GM10266 (cell line): ENCODE results near the gene CLDN11.

Experiments
- DNase-seq: peaks from one replicate; pipeline ENCODE4 v3.0.0; 2012; ENCODE audit errors: extremely low spot score
- TF ChIP-seq, protein P1 (sequence below): IDR thresholded peaks from 2 replicates; pipeline ENCODE4 v1.5.1; 2012; ENCODE audit warnings: mild to moderate bottlenecking, low read depth; ENCODE audit not compliant: control insufficient read depth, insufficient read depth; ENCODE audit errors: missing control alignments

Gene CLDN11

DNA sequence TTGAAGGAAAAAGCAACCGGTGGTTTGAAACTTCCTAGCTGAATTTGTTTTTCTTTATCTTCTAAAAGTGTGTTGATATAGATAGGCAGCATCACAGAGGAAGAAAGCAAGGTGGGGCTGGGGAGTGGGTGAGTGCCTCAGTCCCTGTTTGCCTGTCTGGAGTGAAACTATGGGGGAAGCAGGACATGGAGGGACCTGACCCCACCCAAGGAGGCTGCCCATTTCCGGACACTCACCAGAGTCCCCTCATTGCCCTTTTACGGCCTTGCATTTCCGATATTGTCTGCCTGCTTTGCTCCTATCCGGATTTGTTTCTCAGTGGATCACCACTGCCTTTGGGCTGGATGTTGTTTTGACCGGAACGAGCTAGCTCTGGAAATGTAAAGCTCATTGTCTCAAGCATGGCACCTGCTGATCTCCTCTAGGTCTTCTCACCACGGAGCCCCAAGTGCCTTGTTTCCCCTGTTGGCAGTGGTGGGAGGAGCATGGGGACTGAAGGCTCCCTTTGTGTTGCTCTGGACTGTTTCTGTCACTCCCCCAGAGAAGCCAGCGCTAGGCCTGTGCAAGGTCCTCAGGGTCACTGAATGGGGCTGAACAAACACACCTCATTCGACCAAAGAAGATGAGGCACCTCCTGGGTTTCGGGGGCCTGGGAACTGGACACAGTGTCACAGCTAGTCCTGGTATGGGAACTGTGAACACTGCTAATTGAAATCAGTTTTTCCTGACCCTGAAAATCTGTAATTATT, 7.0 kb downstream of the CLDN11 start:
- DNase-seq = no peak
- TF ChIP-seq, protein P1, sequence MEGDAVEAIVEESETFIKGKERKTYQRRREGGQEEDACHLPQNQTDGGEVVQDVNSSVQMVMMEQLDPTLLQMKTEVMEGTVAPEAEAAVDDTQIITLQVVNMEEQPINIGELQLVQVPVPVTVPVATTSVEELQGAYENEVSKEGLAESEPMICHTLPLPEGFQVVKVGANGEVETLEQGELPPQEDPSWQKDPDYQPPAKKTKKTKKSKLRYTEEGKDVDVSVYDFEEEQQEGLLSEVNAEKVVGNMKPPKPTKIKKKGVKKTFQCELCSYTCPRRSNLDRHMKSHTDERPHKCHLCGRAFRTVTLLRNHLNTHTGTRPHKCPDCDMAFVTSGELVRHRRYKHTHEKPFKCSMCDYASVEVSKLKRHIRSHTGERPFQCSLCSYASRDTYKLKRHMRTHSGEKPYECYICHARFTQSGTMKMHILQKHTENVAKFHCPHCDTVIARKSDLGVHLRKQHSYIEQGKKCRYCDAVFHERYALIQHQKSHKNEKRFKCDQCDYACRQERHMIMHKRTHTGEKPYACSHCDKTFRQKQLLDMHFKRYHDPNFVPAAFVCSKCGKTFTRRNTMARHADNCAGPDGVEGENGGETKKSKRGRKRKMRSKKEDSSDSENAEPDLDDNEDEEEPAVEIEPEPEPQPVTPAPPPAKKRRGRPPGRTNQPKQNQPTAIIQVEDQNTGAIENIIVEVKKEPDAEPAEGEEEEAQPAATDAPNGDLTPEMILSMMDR = no peak

DNA sequence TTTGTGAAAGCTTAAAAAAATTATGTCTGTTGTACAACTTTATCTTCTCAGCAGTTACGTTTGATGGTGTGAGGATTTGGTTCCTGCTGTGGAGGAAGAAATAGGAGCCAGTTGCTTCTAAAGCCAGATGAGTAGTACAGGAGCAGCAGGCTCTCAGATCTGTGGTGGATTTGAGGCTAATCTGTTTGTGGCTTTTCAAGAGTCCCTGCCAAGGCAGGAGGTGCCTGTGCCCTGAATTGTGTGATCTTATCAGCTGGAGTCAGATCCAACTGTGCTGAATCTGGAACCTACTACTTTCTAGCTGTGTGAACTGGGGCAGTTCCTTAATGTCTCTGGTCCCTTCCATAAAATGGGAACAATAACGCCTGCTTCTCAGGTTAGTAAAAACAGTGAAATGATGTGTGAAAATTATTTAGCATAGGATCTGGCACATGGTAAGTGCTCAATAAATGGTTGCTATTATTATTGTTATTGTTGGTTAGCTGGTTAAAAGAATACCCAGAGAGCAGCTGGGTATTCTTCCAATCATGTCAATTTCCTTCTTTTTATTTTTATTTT, 7.7 kb downstream of the CLDN11 start:
- TF ChIP-seq, protein P1 = no peak
- DNase-seq = no peak

DNA sequence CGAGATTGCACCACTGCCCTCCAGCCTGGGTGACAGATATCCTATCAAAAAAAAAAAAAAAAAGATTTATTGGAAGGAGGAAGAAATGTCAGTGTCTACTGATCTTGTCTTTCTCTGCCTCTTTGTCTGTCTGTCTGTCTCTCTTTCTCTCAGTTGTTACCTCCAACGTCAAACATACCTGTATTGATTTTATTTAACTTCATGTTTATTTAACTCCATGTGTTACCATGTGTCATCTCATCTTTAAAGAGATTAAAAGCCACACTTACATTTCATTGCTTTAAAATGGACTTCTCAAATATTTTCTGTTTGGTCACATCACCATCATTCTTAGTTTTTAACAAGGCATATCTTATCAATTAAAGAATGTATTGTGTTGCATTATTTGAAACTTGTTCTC, 9.4 kb downstream of the CLDN11 start:
- no peak for DNase-seq
- TF ChIP-seq, protein P1 = no peak

DNA sequence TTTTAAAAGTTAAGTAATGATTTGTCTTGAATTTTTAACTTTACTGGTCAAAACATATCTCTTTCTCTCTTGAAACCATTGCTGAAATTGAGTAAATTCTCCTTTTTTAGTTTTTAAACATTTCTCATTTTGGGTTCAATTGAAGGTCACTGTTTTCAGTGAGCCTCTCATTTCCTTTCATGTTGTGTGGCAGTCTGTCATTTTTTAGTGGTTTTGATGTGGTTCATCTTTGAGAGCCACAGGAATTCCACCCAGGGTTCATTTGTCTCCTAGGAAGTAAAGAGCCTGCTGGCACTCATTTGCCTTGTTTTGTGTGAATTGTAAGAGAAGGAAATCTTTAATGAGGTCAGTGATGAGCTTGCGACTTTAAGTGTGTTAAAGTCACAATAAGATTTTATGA, 10.4 kb downstream of the CLDN11 start:
- TF ChIP-seq, protein P1 = no peak
- DNase-seq = no peak

DNA sequence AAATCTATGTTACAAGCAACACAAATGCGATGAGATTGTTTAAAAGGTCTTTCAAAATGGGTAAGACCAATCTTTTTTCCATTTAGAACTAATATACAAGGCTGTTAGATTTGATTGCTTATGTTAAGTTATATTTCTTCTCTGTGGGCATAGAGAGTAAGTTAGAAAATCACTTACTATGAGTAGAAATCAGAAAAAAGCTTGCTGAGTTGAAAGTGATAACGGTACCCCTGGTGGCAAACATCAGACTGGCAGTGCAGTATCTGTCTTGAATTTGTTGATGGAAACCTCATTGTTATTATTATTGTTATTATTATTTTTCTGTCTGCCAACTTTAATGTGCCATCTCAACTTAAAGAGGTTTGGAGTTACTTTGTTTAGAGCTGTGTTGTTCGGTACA, 12.4 kb downstream of the CLDN11 start:
- DNase-seq = no peak
- TF ChIP-seq, protein P1 = no peak

DNA sequence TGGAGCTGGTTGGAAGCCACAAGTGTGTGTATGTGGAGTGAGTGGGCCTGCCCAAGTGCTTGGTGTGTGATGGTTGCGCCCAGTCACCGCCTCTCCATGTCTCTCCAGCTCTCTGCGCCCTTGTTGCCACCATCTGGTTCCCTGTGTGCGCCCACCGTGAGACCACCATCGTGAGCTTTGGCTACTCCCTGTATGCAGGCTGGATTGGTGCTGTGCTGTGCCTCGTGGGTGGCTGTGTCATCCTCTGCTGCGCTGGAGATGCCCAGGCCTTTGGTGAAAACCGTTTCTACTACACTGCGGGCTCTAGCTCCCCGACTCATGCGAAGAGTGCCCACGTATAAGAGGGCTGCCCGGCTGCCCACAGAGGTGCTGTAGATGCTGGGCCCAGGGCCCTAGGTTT, 13.7 kb downstream of the CLDN11 start:
- no peak for DNase-seq
- TF ChIP-seq, protein P1 = no peak

DNA sequence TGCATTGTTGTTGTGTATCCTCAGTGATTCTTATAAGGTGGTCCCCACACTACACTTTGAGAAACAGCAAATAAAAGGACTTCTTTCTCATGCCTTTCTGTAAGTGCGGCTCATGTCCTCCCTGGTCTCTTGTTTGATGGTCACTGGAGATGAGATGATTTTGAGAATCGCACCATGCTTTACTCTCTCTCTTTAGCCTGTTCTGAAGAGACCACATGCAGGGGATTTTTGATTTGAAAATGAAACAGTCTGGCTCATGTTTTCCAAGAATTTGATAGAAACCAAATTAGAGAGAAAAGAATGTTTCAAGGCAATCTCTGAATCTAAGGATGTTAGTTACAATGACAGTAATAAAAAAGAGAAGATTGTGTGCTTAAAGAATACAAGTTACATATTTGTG, 18.0 kb downstream of the CLDN11 start:
- TF ChIP-seq, protein P1 = no peak
- DNase-seq = no peak
